ENCODE measurements around the gene TMPRSS4. TPM values are rescaled to one million over a fixed set of nuclear protein-coding genes. Genes with fewer than 3 reads are reported as not detected.

The TMPRSS4 gene
- total RNA-seq, 1 donor from 2014 or later, result not detected

GRCh38 chr11:118068206-118068944, 8.5 kb upstream of the TMPRSS4 start:
- DNase-seq (ENCODE audit: low read depth, low spot score), result no peak
- no peak overlapping the region for H3K4me3 Mint-ChIP-seq
- H3K27me3 Mint-ChIP-seq (ENCODE audit: low read depth), result no peaks in the 10 kb centered on the region
- no peaks in the 10 kb centered on the region for H3K36me3 Mint-ChIP-seq (ENCODE audit: low read depth)
- H3K9me3 Mint-ChIP-seq, result peaks cover 5% of the 10 kb centered on the region
- TF ChIP-seq CTCF (conservative IDR thresholded peaks at IDR 0.05), result no peak
- no peak overlapping the region for H3K27ac Mint-ChIP-seq (ENCODE audit: unreplicated experiment)
- peaks cover 17% of the 10 kb centered on the region for H3K4me1 Mint-ChIP-seq

DNA sequence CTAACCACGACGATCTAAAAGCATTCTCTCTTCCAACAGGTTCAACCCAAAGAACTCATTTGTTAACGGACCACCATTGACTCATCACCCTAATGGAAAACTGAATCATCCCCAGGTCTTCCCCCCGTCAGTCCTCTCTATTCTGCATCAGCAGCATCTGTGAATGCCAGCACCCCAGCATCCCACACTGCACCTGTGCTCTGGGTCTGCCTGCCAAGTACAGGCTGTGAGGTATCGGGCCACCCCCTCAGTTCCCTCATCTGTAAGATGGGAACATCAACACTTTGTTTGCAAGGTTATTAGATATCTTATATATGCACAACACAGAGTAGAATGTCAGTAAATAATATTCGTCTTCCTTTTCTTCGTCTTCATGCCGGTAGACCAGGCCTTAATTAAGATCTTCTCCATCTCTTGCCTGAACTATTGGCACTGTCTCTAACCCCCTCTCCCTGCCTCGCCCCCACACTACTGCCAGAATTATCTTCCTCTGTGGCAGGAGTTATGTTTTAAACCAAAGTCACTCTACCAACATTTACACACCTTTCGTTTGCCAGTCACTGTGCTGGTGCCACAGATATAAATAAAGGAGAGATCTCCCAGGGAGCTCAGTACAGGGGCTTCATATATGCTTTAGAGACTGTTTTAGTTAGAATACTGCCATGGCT, 7.8 kb upstream of the TMPRSS4 start:
- H3K27me3 Mint-ChIP-seq (ENCODE audit: low read depth), result no peaks in the 10 kb centered on the region
- peaks cover 3% of the 10 kb centered on the region for H3K9me3 Mint-ChIP-seq
- no peaks in the 10 kb centered on the region for H3K36me3 Mint-ChIP-seq (ENCODE audit: low read depth)
- H3K27ac Mint-ChIP-seq (ENCODE audit: unreplicated experiment), result no peak overlapping the region
- DNase-seq (ENCODE audit: low read depth, low spot score), result no peak
- no peak for TF ChIP-seq CTCF (conservative IDR thresholded peaks at IDR 0.05)
- no peak overlapping the region for H3K4me3 Mint-ChIP-seq
- peaks cover 17% of the 10 kb centered on the region for H3K4me1 Mint-ChIP-seq

DNA sequence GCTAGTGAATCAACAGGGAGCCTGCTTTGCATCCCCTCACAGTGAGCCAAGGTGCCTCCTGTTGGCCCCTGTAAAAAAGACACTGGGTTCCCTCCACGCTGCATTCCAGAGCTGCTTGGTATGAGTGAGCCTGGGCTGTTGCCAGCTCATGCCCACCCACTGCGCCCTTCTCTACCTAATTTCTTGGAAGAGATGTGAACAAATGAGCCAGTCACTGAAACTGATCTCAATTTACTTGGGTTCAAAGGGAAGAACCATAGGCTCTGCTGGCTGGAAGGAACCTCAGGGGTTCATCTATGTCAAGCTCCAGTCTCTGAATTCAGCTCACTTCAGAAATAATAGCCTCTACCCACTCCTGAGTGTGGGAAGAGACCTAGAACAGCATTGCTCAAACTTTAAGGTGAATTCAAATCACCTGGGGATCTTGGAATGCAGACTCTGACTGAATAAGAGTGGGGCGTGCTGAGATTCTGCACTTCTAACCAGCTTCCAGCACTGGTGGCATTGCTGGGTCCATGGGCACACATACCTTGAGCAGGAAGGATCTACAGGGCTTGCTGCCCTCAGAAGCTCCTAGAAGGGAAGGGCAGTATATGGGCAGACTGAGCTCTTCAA, 5.4 kb upstream of the TMPRSS4 start:
- no peak overlapping the region for H3K4me3 Mint-ChIP-seq
- DNase-seq (ENCODE audit: low read depth, low spot score), result no peak
- H3K36me3 Mint-ChIP-seq (ENCODE audit: low read depth), result no peaks in the 10 kb centered on the region
- no peak overlapping the region for H3K27ac Mint-ChIP-seq (ENCODE audit: unreplicated experiment)
- peaks cover 24% of the 10 kb centered on the region for H3K4me1 Mint-ChIP-seq
- no peaks in the 10 kb centered on the region for H3K27me3 Mint-ChIP-seq (ENCODE audit: low read depth)
- H3K9me3 Mint-ChIP-seq, result no peaks in the 10 kb centered on the region
- TF ChIP-seq CTCF (conservative IDR thresholded peaks at IDR 0.05), result no peak

- no peaks in the 10 kb centered on the region for H3K36me3 Mint-ChIP-seq (ENCODE audit: low read depth)
- no peak for DNase-seq (ENCODE audit: low read depth, low spot score)
- no peak for TF ChIP-seq CTCF (conservative IDR thresholded peaks at IDR 0.05)
- H3K9me3 Mint-ChIP-seq, result no peaks in the 10 kb centered on the region
- H3K4me3 Mint-ChIP-seq, result no peak overlapping the region
- peaks cover 23% of the 10 kb centered on the region for H3K4me1 Mint-ChIP-seq
- no peaks in the 10 kb centered on the region for H3K27me3 Mint-ChIP-seq (ENCODE audit: low read depth)
- no peak overlapping the region for H3K27ac Mint-ChIP-seq (ENCODE audit: unreplicated experiment)
Observed at GRCh38 chr11:118073554-118073953, 3.3 kb upstream of the TMPRSS4 start.

DNA sequence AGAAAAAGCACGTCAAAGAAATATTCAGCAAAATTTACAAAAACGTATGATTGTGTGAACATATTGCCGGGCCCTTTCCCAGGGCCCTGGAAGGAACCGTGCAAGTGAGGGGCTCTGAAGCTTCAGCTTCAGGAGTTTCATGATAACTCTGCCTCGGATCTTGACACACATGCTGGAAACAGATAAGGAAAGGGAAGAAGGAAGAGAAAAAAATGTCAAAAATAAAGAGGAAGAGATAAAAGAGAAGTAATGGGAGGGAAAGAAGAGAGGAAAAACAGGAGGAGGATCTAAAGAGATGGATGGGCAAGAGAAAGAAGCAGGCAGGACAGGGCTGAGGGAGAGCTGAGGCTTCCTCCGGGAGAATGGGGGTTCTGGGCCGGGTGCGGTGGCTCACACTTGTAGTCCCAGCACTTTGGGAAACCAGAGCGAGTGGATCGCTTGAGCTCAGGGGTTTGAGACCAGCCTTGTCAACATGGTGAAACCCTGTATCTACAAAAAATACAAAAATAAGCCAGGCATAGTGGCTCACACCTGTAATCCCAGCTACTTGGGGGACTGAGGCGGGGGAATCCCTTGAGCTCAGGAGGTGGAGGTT, 2.7 kb upstream of the TMPRSS4 start:
- no peaks in the 10 kb centered on the region for H3K27me3 Mint-ChIP-seq (ENCODE audit: low read depth)
- peaks cover 23% of the 10 kb centered on the region for H3K4me1 Mint-ChIP-seq
- no peak overlapping the region for H3K4me3 Mint-ChIP-seq
- no peaks in the 10 kb centered on the region for H3K9me3 Mint-ChIP-seq
- no peak for DNase-seq (ENCODE audit: low read depth, low spot score)
- H3K36me3 Mint-ChIP-seq (ENCODE audit: low read depth), result no peaks in the 10 kb centered on the region
- H3K27ac Mint-ChIP-seq (ENCODE audit: unreplicated experiment), result no peak overlapping the region
- TF ChIP-seq CTCF (conservative IDR thresholded peaks at IDR 0.05), result no peak

Data from neural crest cell (in vitro differentiated cells).